Lung (tissue), 12 donors: Measurements from ENCODE around the gene STK40. TPM values are rescaled to one million over a fixed set of nuclear protein-coding genes. Genes with fewer than 3 reads are reported as not detected.

Experiments used
- ATAC-seq: fragments of 200-7000 bp; cut with Tn5 transposase; one replicate; pipeline ENCODE4 v1.9.1; 2020; ENCODE audit warnings: moderate number of reproducible peaks; ENCODE audit not compliant: insufficient read depth, low FRiP score
- DNase-seq, 3 donors: peaks; one replicate each; pipeline ENCODE4 v3.0.0-alpha.2; 2013 to 2017
- H3K27ac ChIP-seq, 2 donors: one replicate each; pipeline ENCODE4 v1.5.1; 2013; ENCODE audit warnings: mild to moderate bottlenecking in 2 of 2, moderate library complexity in 2 of 2, control low read depth in 1 of 2, inconsistent platforms in 1 of 2, low read depth in 1 of 2, low read length in 1 of 2
- H3K27me3 ChIP-seq, 3 donors: one replicate each; pipeline ENCODE4 v1.5.1; 2013; ENCODE audit warnings: low read length in 2 of 3; ENCODE audit not compliant: control insufficient read depth in 3 of 3, insufficient read depth in 3 of 3
- H3K36me3 ChIP-seq, 4 donors: one replicate each; pipeline ENCODE4 v1.5.1; 2013; ENCODE audit warnings: low read length in 4 of 4, mild to moderate bottlenecking in 1 of 4, moderate library complexity in 1 of 4; ENCODE audit not compliant: control insufficient read depth in 4 of 4, insufficient read depth in 4 of 4
- H3K4me1 ChIP-seq, 5 donors: one replicate each; pipeline ENCODE4 v1.5.1; 2013; ENCODE audit warnings: low read length in 5 of 5, mild to moderate bottlenecking in 2 of 5, moderate library complexity in 1 of 5; ENCODE audit not compliant: control insufficient read depth in 5 of 5, insufficient read depth in 5 of 5
- H3K4me3 ChIP-seq: one replicate; pipeline ENCODE4 v1.5.1; 2013; ENCODE audit warnings: mild to moderate bottlenecking, control low read depth, moderate library complexity
- H3K9ac ChIP-seq, 2 donors: one replicate each; pipeline ENCODE4 v1.5.1; 2013; ENCODE audit warnings: low read length in 2 of 2, control low read depth in 1 of 2; ENCODE audit not compliant: insufficient read depth in 1 of 2
- H3K9me3 ChIP-seq, 4 donors: one replicate each; pipeline ENCODE4 v1.5.1; 2013; ENCODE audit warnings: low read length in 3 of 4, mild to moderate bottlenecking in 1 of 4, moderate library complexity in 1 of 4; ENCODE audit not compliant: control insufficient read depth in 4 of 4, insufficient read depth in 3 of 4
- whole genome bisulfite sequencing, 2 donors: extraction: QIAGEN DNeasy Blood & Tissue Kit; methylation state at CpG; one replicate each; pipeline ENCODE4 v1.1.7; 2013; 5-methylcytosine and 5-hydroxymethylcytosine counted together
- polyA plus RNA-seq, 2 donors: library from polyadenylated mRNA; stranded (reverse); fragments of 200-250 nt; gene quantifications; one replicate each; pipeline ENCODE4 v1.2.1, GENCODE V29; 2013
- total RNA-seq, 2 donors: library from RNA; depleted of rRNA in 1 of 2; stranded (reverse); fragments of >200 nt in 1 of 2; gene quantifications; one replicate each; pipeline ENCODE4 v1.2.1, GENCODE V29; 2014 to 2021
- TF ChIP-seq, protein P1 (sequence below): IDR thresholded peaks from 2 replicates; pipeline ENCODE4 v1.5.1; 2012; ENCODE audit warnings: mild to moderate bottlenecking; ENCODE audit errors: control extremely low read depth, extremely low read depth
- donor health status: control.
- donor health status: control.
- donor health status: Bipolar disorder and iron deficiency.
- donor health status: healthy.
- donor health status: DM: yes; HTN: yes; CAD: no.

The STK40 gene
- total and polyA plus RNA-seq, 4 donors = 25.4 to 82.9 (median 48.7) TPM

DNA sequence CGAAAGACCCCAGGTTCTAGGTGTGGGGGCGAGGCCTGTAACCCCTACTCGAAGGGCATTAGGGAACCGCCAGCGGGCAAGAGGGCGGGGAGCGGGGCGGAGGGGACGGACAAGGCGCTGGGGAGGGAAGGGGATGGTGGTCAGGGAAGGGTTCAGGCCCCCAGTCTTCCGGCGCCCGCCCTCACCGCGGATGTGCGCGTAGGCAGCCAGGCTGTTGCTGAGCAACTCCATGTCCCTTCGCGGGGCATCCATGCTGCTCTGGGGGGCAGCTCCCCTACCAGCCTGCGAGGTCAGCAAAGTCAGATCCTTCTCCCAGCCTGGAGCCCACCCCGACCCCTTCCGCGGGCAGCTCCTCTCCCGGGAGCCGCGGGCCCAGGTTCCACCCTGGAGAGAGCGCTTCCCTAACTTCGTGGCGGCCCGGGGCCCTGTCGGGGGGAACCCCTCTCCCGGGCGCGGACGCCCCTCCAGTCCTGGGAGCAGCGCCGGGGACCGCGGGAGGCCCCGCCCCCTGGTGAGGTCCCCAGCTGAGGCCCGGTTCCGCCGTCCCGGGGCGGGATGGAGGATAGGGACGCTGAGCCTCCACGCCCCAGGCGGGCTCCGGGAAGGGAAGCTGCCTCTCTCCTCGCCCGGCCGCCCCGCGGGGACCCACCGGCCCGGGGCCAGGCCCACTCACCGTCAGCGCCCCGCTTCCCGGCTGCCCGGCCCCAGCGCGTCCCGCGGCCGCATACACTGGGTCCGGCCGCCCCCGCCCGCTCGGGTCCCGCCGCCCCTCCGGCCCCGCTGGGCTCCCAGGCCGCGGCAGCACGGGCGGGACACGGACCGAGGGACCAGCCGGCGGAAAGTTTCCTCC, 62.7 kb downstream of the STK40 start:
- WGBS, 2 donors = 4 to 5% methylated on average over 30 to 83 of the region's 83 CpGs
- TF ChIP-seq, protein P1, sequence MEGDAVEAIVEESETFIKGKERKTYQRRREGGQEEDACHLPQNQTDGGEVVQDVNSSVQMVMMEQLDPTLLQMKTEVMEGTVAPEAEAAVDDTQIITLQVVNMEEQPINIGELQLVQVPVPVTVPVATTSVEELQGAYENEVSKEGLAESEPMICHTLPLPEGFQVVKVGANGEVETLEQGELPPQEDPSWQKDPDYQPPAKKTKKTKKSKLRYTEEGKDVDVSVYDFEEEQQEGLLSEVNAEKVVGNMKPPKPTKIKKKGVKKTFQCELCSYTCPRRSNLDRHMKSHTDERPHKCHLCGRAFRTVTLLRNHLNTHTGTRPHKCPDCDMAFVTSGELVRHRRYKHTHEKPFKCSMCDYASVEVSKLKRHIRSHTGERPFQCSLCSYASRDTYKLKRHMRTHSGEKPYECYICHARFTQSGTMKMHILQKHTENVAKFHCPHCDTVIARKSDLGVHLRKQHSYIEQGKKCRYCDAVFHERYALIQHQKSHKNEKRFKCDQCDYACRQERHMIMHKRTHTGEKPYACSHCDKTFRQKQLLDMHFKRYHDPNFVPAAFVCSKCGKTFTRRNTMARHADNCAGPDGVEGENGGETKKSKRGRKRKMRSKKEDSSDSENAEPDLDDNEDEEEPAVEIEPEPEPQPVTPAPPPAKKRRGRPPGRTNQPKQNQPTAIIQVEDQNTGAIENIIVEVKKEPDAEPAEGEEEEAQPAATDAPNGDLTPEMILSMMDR = no peak
- Histone ChIP-seq H3K27me3 (no peaks in the 10 kb centered on the region), H3K4me3 (peak overlapping the region; percentile 63), H3K9me3 (no peaks in the 10 kb centered on the region), H3K4me1 (peaks cover 0 to 38% (median 19%) of the 10 kb centered on the region in 5 donors), H3K36me3 (peaks cover 0 to 7% (median 2%) of the 10 kb centered on the region in 4 donors), H3K9ac (no peak overlapping the region), H3K27ac (peak overlapping the region; percentile 72 to 84)
- peak; percentile 65 to 74 (median 69) for DNase-seq
- ATAC-seq = peak; percentile 10

DNA sequence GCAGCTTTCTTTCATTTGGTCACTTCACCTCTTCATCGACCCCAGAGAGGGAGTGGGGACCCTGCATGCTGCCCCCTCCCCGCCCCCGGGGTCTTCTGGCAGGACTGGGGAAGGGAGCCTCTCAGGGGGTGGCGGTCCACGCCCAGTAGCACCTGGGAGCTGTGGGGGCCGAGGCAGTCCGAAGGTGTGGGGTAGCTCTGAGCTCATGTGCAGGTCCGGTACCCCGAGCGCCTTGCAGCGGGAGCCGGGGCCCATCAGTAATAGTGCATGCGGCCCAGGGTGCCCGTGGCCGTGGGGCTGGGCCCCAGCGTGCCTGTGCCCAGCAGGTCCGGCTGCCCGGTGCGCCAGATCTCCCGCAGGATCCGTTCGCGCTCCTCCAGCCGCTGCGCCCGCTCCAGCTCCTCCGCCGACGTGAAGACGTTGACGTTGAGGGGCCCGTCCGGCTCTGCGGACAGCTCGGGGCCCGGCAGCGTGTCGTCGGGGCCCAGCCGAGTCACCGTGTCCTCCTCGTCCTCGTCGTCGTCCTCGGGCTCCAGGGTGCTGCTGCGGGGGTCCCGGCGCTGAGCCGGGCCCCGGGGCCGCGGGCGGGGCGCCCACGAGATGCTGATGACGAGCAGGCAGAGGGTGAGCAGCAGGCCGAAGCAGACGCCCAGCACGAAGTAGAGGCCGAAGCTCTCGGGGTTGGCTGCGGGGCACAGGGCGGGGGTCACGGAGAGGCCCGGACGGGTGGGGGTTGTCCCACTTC, 63.5 kb downstream of the STK40 start:
- Histone ChIP-seq H3K9ac (no peak overlapping the region), H3K27ac (peak overlapping the region; percentile 12 to 84), H3K4me1 (peaks cover 0 to 38% (median 19%) of the 10 kb centered on the region in 5 donors), H3K27me3 (no peaks in the 10 kb centered on the region), H3K36me3 (peaks cover 0 to 7% (median 3%) of the 10 kb centered on the region in 4 donors), H3K4me3 (peak overlapping the region; percentile 63), H3K9me3 (no peaks in the 10 kb centered on the region)
- ATAC-seq (no peak), DNase-seq (peak in 2 of 3 donors; percentile 23 to 38)
- TF ChIP-seq, protein P1 = no peak
- 47 to 48% methylated on average over 67 of the region's 67 CpGs for WGBS, 2 donors

DNA sequence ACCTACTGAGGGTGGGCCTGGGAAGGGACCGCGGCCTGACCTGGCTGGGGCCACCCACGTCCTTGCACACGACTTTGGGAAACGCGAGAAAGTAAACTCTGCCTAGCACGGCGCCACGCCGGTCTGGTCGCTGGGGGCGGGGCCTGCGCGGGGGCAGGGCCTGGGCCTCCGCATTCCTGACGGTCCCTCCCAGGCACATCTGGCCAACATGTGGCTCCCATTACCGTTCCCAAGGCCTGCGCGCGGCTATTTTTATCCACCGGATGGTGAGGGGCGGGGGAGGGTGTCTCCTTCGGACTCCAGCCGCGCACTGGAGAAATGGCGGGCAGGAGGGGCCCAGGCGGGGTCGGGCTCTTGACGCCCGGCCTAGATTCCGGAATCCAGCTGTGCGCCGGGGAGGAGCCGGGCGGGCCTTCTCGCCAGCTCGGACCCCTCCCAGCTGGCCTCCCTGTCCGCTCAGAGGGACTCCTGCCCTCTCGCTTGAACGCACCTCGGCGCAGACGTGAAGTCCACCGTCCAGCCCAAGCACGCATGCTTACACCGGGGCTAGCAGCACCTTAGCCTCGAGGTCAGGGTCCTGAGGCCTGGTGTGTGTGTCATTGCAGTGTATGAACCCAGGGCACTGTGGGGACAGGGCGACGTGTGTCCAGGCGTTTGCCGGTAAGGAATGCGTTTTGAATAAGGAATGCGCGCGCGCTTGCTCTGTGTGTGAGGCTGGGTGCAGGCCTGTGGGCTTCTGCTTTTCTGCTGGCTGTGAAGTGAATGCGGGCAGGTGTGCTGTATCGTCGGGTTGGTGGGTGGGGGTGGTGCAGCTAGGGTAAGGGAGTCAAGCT, 64.4 kb downstream of the STK40 start:
- Histone ChIP-seq H3K27ac (peak overlapping the region; percentile 12 to 78), H3K4me3 (peak overlapping the region; percentile 25), H3K36me3 (peaks cover 0 to 7% (median 3%) of the 10 kb centered on the region in 4 donors), H3K9ac (no peak overlapping the region), H3K27me3 (no peaks in the 10 kb centered on the region), H3K4me1 (peaks cover 0 to 38% (median 19%) of the 10 kb centered on the region in 5 donors), H3K9me3 (no peaks in the 10 kb centered on the region)
- TF ChIP-seq, protein P1 = no peak
- DNase-seq = peak; percentile 96 to 97 (median 97)
- peak; percentile 72 for ATAC-seq
- WGBS, 2 donors = 26 to 29% methylated on average over 59 of the region's 59 CpGs
